HEK293 (cell line): ENCODE data around the gene ATAD1.

ENCODE experiments used
- CTCF ChIA-PET: fragments of 350-600 bp; formaldehyde crosslinking; extraction: SDS; loops from one replicate; lab custom pipeline; 2021; ENCODE audit warnings: antibody characterized with exemption; lab: Yijun Ruan, JAX
- POLR2A ChIA-PET: fragments of 300-600 bp; formaldehyde crosslinking; extraction: SDS; loops from one replicate; lab custom pipeline; 2020; ENCODE audit warnings: antibody characterized with exemption, inconsistent platforms; lab: Yijun Ruan, JAX
- H3K27ac ChIP-seq: fragments of 200-500 bp; sonication (Bioruptor generic); 2 replicates; pipeline ENCODE4 v1.5.1; 2014; ENCODE audit warnings: low read depth, low read length, control low read depth, inconsistent platforms; ENCODE audit errors: extremely low read depth
- H3K36me3 ChIP-seq, 2 experiments: fragments of 200-500 bp in 1 of 2; sonication (Bioruptor generic) in 1 of 2; 1 replicate in 1 of 2; 2 replicates in 1 of 2; pipeline ENCODE4 v1.5.1; 2014 to 2017; ENCODE audit warnings: inconsistent platforms in 2 of 2, low read length in 2 of 2; ENCODE audit not compliant: control insufficient read depth in 2 of 2, insufficient read depth in 1 of 2
- H3K4me1 ChIP-seq: fragments of 200-500 bp; sonication (Bioruptor generic); 2 replicates; pipeline ENCODE4 v1.5.1; 2014; ENCODE audit warnings: mild to moderate bottlenecking, low read length, inconsistent platforms; ENCODE audit not compliant: control insufficient read depth, insufficient read depth
- H3K4me3 ChIP-seq: 2 replicates; pipeline ENCODE4 v1.5.1; 2011; ENCODE audit warnings: low read depth, mild to moderate bottlenecking, control low read depth, low read length, moderate library complexity
- H3K9me3 ChIP-seq: fragments of 200-500 bp; sonication (Bioruptor generic); 2 replicates; pipeline ENCODE4 v1.5.1; 2014; ENCODE audit warnings: low read depth, low read length, inconsistent platforms; ENCODE audit not compliant: control insufficient read depth, insufficient read depth
- KLF1 ChIP-seq: fragments of 450-650 bp; formaldehyde crosslinking; IDR thresholded peaks from 2 replicates; pipeline ENCODE4 v1.5.1; 2016; ENCODE audit warnings: missing biosample characterization, missing genetic modification characterization
- PATZ1 ChIP-seq: fragments of 450-650 bp; formaldehyde crosslinking; IDR thresholded peaks from 2 replicates; pipeline ENCODE4 v1.5.1; 2016; ENCODE audit warnings: missing biosample characterization, missing genetic modification characterization
- ZBTB10 ChIP-seq: fragments of 450-650 bp; formaldehyde crosslinking; IDR thresholded peaks from 2 replicates; pipeline ENCODE4 v1.5.1; 2016; ENCODE audit warnings: missing biosample characterization, missing genetic modification characterization
- ZBTB26 ChIP-seq: fragments of 450-650 bp; formaldehyde crosslinking; optimal IDR thresholded peaks from 2 replicates; pipeline ENCODE3; 2016; ENCODE audit warnings: missing biosample characterization, mild to moderate bottlenecking, missing genetic modification characterization
- ZNF132 ChIP-seq: fragments of 450-650 bp; formaldehyde crosslinking; IDR thresholded peaks from 2 replicates; pipeline ENCODE4 v1.5.1; 2017; ENCODE audit warnings: missing biosample characterization, missing genetic modification characterization, borderline replicate concordance
- ZNF146 ChIP-seq: fragments of 450-650 bp; formaldehyde crosslinking; IDR thresholded peaks from 2 replicates; pipeline ENCODE4 v1.5.1; 2016; ENCODE audit warnings: missing biosample characterization, missing genetic modification characterization
- ZNF155 ChIP-seq: fragments of 450-650 bp; formaldehyde crosslinking; IDR thresholded peaks from 2 replicates; pipeline ENCODE4 v1.5.1; 2016; ENCODE audit warnings: missing biosample characterization, missing genetic modification characterization
- ZNF248 ChIP-seq: fragments of 450-650 bp; formaldehyde crosslinking; IDR thresholded peaks from 2 replicates; pipeline ENCODE4 v1.5.1; 2017; ENCODE audit warnings: missing biosample characterization, missing genetic modification characterization
- ZNF26 ChIP-seq: fragments of 450-650 bp; formaldehyde crosslinking; IDR thresholded peaks from 2 replicates; pipeline ENCODE4 v1.5.1; 2016; ENCODE audit warnings: missing biosample characterization, missing genetic modification characterization
- ZNF404 ChIP-seq: fragments of 450-650 bp; formaldehyde crosslinking; IDR thresholded peaks from 2 replicates; pipeline ENCODE4 v1.5.1; 2017; ENCODE audit warnings: missing biosample characterization, missing genetic modification characterization
- ZNF530 ChIP-seq: fragments of 450-650 bp; formaldehyde crosslinking; IDR thresholded peaks from 2 replicates; pipeline ENCODE4 v1.5.1; 2016; ENCODE audit warnings: low read depth, missing biosample characterization, missing genetic modification characterization
- ZNF596 ChIP-seq: fragments of 450-650 bp; IDR thresholded peaks from 2 replicates; pipeline ENCODE4 v1.5.0; 2018; ENCODE audit warnings: missing biosample characterization, mild to moderate bottlenecking, missing genetic modification characterization, moderate library complexity
- ZNF639 ChIP-seq: fragments of 450-650 bp; formaldehyde crosslinking; IDR thresholded peaks from 2 replicates; pipeline ENCODE4 v1.5.1; 2016; ENCODE audit warnings: missing biosample characterization, missing genetic modification characterization
- ZNF660 ChIP-seq: fragments of 450-650 bp; IDR thresholded peaks from 2 replicates; pipeline ENCODE4 v1.5.1; 2018; ENCODE audit warnings: missing biosample characterization, mild to moderate bottlenecking, missing genetic modification characterization
- ZNF792 ChIP-seq: fragments of 450-650 bp; formaldehyde crosslinking; IDR thresholded peaks from 2 replicates; pipeline ENCODE4 v1.5.1; 2016; ENCODE audit warnings: missing biosample characterization, missing genetic modification characterization
- ZSCAN16 ChIP-seq: fragments of 450-650 bp; formaldehyde crosslinking; IDR thresholded peaks from 2 replicates; pipeline ENCODE4 v1.5.1; 2016; ENCODE audit warnings: missing biosample characterization, missing genetic modification characterization
- TF ChIP-seq, protein P1 (sequence below): fragments of 450-650 bp; formaldehyde crosslinking; IDR thresholded peaks from 2 replicates; pipeline ENCODE4 v1.5.1; 2016; ENCODE audit warnings: missing biosample characterization, missing genetic modification characterization, borderline replicate concordance

ATAD1 gene

GRCh38 chr10:87803831-87804230, 14.2 kb downstream of the ATAD1 start:
- CTCF ChIA-PET = interaction anchor here (0.8 kb wide), 1 partner anchor 757 kb away, joined by 3 read pairs; no protein-coding TSS in a partner anchor
- TF ChIP-seq KLF1 (tag by site-specific recombination) (no peak), ZNF660 (tag by site-specific recombination) (no peak)
- TF ChIP-seq, all 188 proteins: peak for 0
- peaks cover 37 to 74% of the 10 kb centered on the region in 2 experiments for H3K36me3 ChIP-seq
- H3K4me1 ChIP-seq = no peaks in the 10 kb centered on the region; the same call in 1 of the 2 replicates
- H3K4me3 ChIP-seq = no peak overlapping the region
- no peak overlapping the region for H3K27ac ChIP-seq
- POLR2A ChIA-PET = interaction anchor here (0.6 kb wide), 1 partner anchor 55 kb away, joined by 4 read pairs; no protein-coding TSS in a partner anchor
- no peaks in the 10 kb centered on the region; the same call in 1 of the 2 replicates for H3K9me3 ChIP-seq

DNA sequence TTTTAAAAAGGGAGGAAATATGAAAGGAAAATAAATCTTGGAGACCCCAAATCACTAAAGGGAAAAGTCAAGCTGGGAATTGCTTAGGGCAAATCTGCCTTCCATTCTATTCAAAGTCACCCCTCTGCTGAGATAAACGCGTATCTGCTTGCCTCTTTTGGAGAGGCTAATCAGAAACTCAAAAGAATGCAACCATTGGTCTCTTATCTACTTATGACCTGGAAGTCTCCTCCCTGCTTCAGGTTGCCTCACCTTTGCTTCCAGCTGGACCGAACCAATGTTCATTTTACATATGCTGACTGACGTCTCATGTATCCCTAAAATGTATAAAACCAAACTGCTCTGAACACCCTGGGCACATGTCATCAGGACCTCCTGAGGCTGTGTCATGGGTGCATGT, 14.7 kb downstream of the ATAD1 start:
- no peaks in the 10 kb centered on the region; the same call in 1 of the 2 replicates for H3K4me1 ChIP-seq
- TF ChIP-seq ZNF404 (tag by site-specific recombination) (no peak), ZBTB10 (tag by site-specific recombination) (no peak), ZNF530 (no peak), ZNF248 (tag by site-specific recombination) (no peak), ZNF155 (tag by site-specific recombination) (no peak), ZNF792 (tag by site-specific recombination) (no peak), ZSCAN16 (tag by site-specific recombination) (no peak), ZNF132 (tag by site-specific recombination) (no peak), ZNF146 (tag by site-specific recombination) (no peak), ZNF26 (no peak), ZNF639 (tag by site-specific recombination) (no peak), ZNF596 (tag by site-specific recombination) (no peak), PATZ1 (tag by site-specific recombination) (no peak), ZBTB26 (tag by site-specific recombination) (no peak)
- TF ChIP-seq, protein P1, sequence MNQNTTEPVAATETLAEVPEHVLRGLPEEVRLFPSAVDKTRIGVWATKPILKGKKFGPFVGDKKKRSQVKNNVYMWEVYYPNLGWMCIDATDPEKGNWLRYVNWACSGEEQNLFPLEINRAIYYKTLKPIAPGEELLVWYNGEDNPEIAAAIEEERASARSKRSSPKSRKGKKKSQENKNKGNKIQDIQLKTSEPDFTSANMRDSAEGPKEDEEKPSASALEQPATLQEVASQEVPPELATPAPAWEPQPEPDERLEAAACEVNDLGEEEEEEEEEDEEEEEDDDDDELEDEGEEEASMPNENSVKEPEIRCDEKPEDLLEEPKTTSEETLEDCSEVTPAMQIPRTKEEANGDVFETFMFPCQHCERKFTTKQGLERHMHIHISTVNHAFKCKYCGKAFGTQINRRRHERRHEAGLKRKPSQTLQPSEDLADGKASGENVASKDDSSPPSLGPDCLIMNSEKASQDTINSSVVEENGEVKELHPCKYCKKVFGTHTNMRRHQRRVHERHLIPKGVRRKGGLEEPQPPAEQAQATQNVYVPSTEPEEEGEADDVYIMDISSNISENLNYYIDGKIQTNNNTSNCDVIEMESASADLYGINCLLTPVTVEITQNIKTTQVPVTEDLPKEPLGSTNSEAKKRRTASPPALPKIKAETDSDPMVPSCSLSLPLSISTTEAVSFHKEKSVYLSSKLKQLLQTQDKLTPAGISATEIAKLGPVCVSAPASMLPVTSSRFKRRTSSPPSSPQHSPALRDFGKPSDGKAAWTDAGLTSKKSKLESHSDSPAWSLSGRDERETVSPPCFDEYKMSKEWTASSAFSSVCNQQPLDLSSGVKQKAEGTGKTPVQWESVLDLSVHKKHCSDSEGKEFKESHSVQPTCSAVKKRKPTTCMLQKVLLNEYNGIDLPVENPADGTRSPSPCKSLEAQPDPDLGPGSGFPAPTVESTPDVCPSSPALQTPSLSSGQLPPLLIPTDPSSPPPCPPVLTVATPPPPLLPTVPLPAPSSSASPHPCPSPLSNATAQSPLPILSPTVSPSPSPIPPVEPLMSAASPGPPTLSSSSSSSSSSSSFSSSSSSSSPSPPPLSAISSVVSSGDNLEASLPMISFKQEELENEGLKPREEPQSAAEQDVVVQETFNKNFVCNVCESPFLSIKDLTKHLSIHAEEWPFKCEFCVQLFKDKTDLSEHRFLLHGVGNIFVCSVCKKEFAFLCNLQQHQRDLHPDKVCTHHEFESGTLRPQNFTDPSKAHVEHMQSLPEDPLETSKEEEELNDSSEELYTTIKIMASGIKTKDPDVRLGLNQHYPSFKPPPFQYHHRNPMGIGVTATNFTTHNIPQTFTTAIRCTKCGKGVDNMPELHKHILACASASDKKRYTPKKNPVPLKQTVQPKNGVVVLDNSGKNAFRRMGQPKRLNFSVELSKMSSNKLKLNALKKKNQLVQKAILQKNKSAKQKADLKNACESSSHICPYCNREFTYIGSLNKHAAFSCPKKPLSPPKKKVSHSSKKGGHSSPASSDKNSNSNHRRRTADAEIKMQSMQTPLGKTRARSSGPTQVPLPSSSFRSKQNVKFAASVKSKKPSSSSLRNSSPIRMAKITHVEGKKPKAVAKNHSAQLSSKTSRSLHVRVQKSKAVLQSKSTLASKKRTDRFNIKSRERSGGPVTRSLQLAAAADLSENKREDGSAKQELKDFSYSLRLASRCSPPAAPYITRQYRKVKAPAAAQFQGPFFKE (tag by site-specific recombination) = no peak
- ChIA-PET CTCF (interaction anchor here (0.7 to 0.8 kb wide), 2 partner anchors 280 to 757 kb away, joined by 3 to 4 read pairs; no protein-coding TSS in a partner anchor), POLR2A (interaction anchor here (0.6 kb wide), 1 partner anchor 54 kb away, joined by 4 read pairs; no protein-coding TSS in a partner anchor)
- H3K4me3 ChIP-seq = no peak overlapping the region
- peaks cover 31 to 72% of the 10 kb centered on the region in 2 experiments for H3K36me3 ChIP-seq
- H3K9me3 ChIP-seq = no peaks in the 10 kb centered on the region; the same call in 1 of the 2 replicates
- H3K27ac ChIP-seq = no peak overlapping the region
